NCI-H2029 treated with DMSO at 0.1 percent for 48 hours (cell line): ENCODE results near the gene ERH.
"Not testable (repeated sequence)": the region's sequence is repeated elsewhere in the genome, so short reads cannot be mapped to it uniquely, and the experiment has no call there.

Experiments used
- DNase-seq: peaks from one replicate; lab custom pipeline; 2025; lab: John Stamatoyannopoulos, UW

ERH gene

DNA sequence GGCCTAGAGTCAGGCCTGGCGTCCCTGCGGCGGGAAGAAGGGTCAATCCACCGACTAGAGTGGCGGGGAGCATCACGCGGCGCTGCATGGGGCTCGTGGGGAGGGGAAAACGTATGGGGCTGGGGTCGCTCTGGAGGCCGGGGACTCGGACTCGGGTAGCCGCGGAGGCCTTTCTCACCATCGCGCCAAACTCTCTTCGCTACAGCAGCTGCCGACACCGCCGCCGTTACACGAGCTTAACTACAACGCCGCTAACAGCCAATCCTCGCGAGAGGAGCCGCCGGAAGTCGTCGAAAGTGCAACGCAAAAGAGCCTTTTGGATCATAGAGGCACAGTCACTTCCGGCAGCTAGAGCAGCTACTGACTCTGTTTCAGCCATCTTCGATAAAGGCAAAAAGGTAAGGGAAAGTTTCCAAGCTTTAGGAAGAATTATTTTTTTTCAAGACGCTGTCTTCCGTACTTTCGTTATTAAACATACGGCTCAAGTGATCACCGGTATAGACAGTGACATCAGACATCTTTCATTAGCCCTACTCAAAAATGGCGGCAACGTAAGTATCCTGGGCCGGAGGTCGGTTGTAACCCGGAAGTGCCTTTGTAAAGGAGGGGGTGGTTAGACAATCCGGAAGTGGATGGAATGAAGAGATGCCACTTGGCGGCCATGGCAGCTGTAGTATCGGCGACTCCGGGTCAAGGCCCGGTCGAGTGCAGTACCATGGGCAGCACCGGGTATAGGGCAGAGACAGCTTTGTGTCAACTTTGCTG is at the start of gene ERH, which contains the start of gene SLC39A9:
TSS of gene ERH (minus strand) at position 247 of the 765 bp plus-strand sequence. CDS start at position 181, 66 bp downstream.
TSS of gene SLC39A9 (plus strand) at position 640 of the 765 bp plus-strand sequence. CDS start 678 bp downstream, outside the sequence.
- peak; percentile 94 for DNase-seq

DNA sequence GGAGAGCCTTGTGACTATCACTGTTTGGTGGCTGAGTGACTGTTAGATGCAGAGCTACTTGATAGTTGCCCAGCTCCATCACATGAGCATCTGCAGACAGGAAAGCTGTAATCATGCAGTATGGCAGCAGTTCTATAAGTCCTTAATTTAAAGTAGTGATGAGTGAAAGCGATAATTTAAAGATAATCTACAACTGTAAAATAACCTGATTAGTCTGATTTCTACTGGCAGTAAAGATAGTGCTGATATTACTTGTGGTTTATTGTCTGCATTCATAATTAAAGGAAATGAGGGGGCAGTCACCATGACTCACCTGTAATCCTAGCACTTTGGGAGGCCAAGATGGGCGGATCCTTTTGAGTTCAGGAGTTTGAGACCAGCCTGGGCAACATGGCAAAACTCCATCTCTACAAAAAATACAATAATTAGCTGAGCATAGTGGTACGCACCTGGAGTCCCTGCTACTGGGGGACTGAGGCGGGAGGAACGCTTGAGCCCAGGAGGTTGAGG is 45.3 kb upstream of the ERH start:
- no peak for DNase-seq

DNA sequence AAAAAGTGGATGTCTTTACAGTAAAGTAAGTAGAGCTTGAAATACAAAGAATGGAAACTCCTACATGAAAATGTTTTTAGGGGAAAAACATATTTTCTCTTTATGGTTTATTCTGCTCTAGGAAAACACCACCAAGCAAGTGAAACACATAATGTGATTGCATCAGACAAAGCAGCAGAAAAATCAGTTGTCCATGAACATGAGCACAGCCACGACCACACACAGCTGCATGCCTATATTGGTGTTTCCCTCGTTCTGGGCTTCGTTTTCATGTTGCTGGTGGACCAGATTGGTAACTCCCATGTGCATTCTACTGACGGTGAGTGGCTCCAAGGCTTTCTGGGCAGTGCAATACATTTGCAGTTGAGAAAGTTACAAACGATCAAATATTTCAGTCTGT is 43.8 kb upstream of the ERH start:
- DNase-seq: no peak

DNA sequence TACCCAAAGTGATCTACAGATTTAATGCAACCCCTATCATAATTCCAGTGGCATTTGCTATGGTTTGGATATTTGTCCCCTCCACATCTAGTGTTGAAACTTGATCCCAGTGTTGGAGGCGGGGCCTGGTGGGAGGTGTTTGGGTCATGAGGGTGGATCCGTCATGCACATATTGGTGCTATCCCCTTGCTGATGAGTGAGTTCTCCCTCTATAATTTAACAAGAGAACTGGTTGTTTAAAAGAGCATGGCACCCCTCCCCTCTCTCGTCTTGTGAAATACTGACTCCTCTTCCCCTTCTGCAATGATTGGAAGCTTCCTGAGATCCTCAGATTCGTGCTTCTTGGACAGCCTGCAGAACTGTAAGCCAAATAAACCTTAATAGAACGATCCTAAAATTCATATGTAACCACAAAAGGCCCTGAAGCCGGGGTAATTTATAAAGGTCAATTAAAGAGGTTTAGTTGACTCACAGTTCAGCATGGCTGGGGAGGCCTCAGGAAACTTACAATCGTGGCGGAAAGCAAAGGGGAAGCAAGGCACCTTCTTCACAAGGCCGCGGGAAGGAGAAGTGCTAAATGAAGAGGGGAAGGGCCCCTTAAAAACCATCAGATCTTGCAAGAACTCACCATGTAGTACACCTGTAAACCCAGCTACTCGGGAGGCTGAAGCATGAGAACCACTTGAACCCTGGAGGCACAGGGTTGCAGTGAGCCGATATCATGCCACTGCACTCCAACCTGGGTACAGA is 41.6 kb upstream of the ERH start:
- no peak for DNase-seq

DNA sequence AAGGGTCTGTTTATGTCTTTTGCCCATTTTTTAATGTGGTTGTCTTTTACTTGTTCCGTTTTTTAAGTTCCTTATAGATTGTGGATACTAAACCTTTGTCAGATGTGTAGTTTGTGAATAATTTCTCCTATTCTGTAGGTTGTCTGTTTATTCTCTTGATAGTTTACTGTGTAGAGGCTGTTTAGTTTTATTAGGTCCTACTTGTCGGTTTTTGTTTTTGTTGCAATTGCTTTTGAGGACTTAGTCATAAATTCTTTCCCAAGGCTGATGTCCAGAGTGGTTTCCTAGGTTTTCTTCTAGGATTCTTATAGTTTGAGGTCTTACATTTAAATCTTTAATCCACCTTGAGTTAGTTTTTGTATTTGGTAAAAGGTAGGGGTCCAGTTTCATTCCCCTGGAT is 34.3 kb upstream of the ERH start:
- no peak for DNase-seq

DNA sequence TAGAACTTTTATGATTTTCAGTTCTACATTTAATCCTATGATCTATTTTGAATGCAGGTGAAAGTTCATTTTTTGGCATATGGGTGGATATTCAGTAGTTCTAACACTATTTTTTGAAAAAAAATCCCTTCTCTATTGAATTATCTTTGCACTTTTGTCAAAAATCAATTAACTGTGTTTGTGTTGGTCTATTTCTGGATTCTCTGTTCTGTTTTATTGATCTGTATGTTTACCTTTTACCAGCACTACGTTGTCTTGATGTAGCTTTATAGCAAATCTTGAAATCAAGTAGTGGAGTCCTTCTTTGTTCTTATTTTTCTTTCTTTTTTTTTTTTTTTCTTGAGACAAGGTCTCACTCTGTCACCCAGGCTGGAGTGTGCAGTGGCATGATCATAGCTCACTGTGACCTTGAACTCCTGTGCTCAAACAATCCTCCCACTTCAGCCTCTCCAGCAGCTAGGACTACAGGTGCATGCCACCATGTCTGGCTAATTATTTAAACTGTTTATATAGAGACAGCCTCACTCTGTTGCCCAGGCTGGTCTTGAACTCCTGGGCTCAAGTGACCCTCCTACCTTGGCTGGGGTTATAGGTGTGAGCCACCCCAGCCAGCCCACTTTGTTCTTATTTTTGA is 32.3 kb upstream of the ERH start:
- DNase-seq: no peak

DNA sequence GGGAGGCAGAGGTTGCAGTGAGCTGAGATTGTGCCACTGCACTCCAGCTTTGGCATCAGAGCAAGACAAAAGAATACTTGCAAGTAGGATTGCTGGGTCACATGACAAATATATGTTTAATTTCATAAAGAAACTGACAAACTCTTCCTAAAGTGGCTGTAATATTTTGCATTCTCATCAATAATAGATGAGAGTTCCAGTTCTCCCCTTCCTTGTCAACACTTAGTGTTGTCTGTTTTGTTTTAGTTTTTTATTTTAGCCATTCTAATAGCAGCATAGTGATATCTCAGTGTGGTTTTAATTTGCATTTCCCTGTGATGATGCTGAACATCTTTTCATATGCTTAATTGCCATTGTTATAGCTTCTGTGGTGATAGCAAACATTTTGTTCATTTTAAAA is 31.5 kb upstream of the ERH start:
- no peak for DNase-seq

DNA sequence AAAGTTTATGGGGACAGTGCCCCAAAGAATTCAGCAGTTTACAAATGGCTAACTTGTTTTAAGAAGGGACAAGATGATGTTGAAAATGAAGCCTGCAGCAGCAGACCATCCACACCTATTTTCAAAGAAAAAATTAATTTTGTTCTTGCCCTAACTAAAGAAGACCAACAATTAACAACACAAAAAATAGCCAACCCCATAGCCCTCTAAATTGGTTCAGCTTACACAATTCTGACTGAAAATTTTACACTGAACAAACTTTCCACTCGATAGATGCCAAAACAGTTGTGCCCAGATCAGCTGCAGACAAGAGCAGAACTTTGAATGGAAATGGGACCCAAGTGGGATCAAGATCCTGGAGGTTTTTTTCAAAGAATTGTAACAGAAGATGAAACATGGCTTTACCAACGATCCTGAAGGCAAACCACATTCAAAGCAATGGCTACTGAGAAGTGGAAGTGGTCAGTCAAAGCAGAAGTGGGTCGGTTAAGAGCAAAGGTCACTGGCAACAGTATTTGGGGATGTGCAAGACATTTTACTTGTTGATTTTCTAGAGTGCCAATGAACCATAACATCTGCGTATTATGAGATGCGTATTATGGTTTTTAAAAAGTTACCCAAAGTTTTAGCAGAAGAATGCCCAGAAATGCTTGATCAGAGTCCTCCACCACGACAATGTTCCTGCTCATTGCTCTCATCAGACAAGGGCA is 30.3 kb upstream of the ERH start:
- no peak for DNase-seq

DNA sequence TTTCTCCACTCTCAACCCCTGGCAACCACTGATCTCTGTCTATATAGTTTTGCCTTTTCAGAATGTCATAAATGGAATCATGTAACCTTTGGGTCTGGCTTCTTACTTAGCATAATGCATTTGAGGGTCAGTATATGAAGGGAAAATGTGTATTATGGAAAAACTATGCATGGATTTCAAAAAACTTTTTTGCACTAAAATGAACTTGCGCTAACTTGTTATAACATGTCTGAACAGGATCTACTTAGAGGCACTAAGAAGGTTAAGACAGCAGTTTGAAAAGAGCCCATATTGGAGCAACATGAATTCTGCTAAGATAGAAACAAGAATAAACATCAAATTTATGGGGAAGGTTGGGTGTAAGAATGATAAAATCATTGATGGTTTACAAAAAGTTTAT is 29.5 kb upstream of the ERH start:
- no peak for DNase-seq

DNA sequence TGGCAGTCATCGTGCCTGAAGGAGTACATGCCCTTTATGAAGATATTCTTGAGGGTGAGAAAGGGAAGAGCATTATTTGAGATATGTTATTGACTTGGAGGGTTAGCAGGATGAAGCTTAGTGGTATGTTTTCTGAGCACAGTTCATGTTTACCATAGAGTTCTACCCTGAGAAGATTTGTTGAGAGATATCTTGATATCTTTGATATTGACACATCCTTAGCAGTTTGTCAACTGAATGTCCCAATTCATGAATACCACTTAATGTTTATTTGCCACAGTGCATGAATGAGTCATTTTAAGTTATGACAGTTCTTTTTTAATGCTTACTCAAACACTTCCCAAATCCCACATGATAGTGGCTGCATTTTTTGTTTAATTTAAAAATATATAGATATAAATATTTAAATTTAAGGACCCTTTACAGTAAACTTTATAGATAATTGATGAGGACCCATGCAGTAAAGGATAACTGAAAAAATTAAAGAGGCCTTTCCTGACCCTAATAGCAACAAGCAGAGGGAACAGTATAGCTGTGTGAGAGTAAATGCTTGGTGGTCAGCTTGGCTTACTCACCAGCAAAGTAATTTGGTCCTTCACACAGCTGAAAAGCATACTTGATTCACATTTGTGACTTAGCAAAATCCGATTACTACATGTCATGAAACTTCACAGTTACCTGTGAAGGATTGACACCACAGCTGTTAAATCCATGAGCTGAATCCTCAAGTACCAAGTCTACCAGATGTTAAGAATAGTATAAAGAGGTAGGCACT is 26.2 kb upstream of the ERH start:
- DNase-seq: no peak

DNA sequence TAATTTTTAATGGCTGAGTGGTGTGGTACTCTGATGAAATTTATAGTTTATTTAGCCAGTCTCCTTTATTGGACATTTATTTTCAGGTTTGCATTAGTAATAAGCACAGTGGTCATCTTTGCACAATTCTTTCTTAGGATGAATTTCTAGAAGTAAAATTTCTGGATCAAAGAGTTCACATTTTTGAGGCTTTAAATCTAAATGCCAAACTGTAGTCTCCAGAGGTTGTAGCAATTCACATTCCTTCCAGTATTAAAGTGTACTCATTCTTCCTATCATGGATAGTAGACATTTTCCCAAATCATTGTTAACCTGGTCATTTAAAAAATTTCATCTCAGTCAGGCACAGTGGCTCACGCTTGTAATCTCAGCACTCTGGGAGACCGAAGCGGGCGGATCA is 25.2 kb upstream of the ERH start:
- DNase-seq: no peak

DNA sequence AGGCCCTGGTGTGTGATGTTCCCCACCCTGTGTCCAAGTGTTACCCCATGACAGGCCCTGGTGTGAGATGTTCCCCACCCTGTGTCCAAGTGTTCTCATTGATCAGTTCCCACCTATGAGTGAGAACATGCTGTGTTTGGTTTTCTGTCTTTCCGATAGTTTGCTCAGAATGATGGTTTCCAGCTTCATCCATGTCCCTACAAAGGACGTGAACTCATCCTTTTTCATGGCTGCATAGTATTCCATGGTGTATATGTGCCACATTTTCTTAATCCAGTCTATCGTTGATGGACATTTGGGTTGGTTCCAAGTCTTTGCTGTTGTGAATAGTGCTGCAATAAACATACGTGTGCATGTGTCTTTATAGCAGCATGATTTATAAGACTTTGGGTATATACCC is 18.0 kb upstream of the ERH start:
- DNase-seq: not testable (repeated sequence)

DNA sequence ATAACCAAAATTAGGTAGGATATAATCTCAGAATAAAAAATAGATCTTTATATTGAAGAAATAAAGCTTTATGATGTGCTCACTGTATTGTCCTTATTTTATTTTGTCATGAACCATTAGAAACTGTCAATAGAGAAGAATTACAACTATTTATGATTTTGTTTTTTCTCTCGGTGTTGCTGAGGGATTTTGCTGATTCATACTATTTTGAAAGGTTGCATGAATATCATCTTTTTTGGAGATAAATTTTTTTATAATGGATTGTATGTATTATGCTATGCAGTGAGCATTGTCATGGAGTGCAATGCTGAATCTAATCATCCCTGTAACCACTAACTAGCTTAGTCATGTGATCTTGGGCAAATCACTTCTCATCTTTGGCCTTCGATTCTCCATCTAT is 15.4 kb upstream of the ERH start:
- no peak for DNase-seq

DNA sequence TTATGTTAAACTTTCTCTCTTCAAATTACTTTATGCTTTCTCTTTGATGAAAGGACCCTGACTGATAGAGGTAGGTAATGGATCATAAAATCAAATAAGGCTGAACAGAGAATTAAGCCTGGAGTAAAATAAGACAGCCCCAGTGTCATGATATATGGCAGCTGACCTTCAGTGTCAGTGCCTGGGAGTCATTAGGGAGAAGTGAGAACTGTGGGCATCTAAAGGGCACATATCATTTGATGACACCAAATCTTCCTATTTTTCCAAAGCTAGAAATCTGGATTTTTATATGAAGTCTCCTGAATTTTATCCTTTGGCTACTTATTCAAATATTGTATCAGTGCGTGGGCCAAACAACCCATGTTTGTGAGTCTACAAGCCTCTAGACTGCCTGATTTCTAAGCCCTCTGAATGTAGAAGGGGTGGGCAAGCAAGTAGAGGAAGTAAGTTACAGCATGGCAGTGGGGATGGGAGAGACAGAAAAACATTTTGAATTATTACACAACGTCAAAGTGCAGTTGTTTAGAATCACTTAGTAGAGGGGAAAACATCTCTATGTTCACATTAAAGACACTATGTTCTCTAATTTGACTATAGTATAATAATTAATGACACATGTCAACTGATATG is 10.3 kb upstream of the ERH start:
- DNase-seq: no peak

DNA sequence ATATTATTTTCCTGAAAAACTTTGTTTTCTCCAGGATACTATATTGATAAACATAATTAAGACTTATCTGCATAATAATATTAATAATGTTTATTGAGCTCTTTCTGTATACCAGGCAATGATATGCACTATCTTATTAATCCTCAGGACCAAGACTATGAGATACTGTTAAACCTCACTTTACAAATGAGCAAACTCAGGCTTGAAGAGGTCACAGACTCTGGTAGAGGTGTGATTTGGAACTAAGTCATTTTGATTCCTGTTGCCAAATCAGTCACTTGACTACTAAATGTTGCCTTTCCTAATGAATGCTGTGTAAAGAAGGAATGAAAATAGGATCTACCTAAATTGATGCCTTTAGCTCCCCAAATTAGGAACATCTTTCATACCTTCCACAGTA is 7.7 kb upstream of the ERH start:
- no peak for DNase-seq

DNA sequence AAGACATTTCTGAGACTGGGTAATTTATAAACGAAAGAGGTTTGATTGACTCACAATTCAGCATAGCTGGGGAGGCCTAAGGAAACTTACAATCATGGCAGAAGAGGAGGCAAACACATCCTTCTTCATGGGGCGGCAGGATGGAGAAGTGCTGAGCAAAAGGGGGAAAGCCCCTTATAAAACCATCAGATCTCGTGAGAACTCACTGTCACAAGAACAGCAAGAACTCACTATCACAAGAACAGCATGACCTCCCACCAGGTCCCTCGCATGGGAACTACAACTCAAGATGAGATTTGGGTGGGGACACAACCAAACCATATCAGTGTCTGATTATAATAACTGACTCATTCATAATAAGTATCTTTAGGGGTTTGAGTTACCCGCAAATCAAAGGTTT is 6.8 kb upstream of the ERH start:
- no peak for DNase-seq

DNA sequence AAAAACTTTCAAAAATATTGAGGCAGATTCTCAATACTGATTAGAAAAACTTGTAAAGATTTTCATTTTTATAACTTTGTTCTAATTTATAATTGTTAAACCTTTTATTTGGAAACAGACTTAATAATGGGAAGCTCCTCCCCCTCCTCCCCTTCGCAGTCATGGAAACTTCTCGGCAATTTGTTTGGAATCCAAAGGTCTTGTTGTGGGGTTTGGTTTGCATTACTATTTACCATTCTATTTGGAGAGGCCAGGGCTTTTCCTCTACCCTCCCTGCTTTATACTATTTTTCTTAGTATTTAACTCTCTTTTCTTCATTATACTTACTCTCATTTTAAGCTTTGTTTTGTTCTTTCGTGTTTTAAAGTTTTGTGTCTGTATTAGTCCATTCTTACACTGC is 6.4 kb upstream of the ERH start:
- DNase-seq: no peak

DNA sequence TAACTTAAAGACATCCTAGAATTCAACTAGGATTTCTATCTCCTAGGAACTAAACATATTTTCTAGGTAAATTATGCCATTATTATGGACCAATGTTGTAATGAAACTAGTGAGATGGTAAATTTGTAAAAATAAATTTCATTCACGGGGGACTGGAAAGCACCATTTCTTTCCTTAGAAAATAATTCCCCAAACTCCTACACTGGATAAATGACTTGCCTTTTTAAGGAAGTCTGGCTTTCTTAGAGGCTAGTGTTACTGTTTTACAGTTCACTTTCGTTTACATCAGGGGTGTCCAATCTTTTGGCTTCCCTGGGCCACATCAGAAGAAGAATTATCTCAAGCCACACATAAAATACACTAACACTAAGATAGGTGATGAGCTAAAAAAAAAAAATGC is 3.7 kb upstream of the ERH start:
- no peak for DNase-seq

DNA sequence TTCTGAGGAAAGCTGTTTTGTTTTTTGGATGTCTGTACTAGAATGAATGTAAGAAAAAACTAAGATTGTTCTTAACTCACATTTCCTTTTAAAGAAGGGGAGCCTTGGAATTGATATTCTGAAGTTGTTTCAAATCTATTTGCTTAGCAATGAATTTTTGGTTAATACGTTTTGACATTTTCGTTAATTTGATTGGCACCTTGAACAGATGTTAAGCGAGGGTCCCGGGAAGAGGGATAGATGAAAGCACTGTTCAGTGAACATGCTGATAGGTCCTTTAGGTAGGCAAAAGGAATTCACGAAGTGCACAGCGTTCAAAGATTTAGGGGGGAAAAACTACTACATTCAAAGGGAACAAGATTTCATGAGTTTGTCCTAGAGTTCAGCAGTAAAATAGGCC is 2.1 kb upstream of the ERH start:
- DNase-seq: no peak

DNA sequence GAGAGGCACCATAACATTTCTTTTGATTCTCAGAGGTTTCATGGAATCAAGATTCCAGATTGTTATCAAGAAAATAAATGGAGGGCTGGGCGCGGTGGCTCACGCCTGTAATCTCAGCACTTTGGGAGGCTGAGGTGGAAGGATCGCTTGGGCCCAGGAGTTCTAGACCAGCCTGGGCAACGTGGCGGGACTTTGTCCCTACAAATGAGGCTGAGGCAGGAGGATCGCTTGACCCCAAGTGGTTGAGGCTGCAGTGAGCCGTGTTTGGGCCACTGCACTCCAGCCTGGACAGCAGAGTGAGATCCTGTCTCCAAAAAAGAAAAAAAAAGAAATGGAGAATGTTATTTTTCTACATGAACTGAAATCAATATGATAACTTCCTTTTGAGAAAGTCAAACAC is 1.7 kb upstream of the ERH start:
- DNase-seq: no peak

DNA sequence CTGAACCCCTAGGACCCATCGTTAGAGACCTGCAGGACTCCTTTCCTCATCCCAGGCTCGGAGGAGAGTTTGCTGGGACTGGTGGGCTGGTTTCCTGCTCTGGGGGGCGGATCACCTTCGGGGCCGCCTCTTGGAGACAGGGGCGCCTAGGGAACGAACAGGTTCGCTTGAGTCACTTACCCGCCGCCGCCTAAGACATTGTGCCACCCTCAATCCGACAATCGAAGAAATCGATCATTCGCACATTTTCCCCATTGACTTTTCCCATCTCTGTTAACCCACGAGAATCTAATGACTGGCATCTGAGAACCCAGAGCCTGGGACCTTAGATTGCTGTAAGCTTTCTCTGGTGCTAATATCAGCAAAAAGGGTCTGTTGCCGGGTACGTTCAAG is 715 bp upstream of the ERH start:
- DNase-seq: no peak
